ENCODE measurements around the gene GET4. TPM values are rescaled to one million over a fixed set of nuclear protein-coding genes. Genes with fewer than 3 reads are reported as not detected.

GET4 gene
- total and polyA plus RNA-seq, 2 of the 4 experiments (the other 2 are of a cell fraction) = 11.3 to 30.9 TPM

GRCh38 chr7:875476-876076 lies 778 bp upstream of the GET4 start:
- peaks cover 25% of the 10 kb centered on the region for H3K36me3 ChIP-seq (ENCODE audit: control insufficient read depth, insufficient read depth, low read length)
- no peak overlapping the region for H2BK120ac ChIP-seq (ENCODE audit: low read depth, low read length)
- 90% methylated on average over 2 of the region's 27 CpGs; no CpG with 5 or more reads in 1 of the 2 experiments for WGBS, 2 experiments (ENCODE audit: extremely low coverage in 2 of 2, insufficient read length in 1 of 2)
- peak overlapping the region; percentile 18; the same call in 1 of the 2 replicates for H3K4me3 ChIP-seq (ENCODE audit: insufficient read depth, low read depth, low read length)
- POLR2A ChIA-PET (ENCODE audit: unreplicated experiment) = no interaction called here
- H3K18ac ChIP-seq (ENCODE audit: low read depth, low read length) = no peak overlapping the region
- peaks cover 4 to 49% of the 10 kb centered on the region in 2 experiments; a peak in 3 of 4 replicates for H3K79me1 ChIP-seq (ENCODE audit: low read depth in 1 of 2, low read length in 2 of 2)
- H2BK20ac ChIP-seq (ENCODE audit: low read depth, low read length) = no peak overlapping the region
- peaks cover 22% of the 10 kb centered on the region for H4K20me1 ChIP-seq (ENCODE audit: insufficient read depth, low read length)
- H3K4me2 ChIP-seq (ENCODE audit: low read depth, low read length) = peak overlapping the region; percentile 58; the same call in 1 of the 2 replicates
- no peak overlapping the region for H3K23ac ChIP-seq (ENCODE audit: low read depth, low read length)
- H4K8ac ChIP-seq (ENCODE audit: low read depth in 2 of 2, low read length in 2 of 2) = peak overlapping the region; percentile 53 to 83; a peak in 2 of 4 replicates
- DNase-seq = no peak
- no peak overlapping the region for H2BK15ac ChIP-seq (ENCODE audit: low read depth, low read length)
- H3K9me1 ChIP-seq (ENCODE audit: insufficient read depth, low read length) = peaks cover 8% of the 10 kb centered on the region
- intact Hi-C loops (cut with micrococcal nuclease) (loop anchor here (10.0 kb wide), 1 partner anchor 361 kb away; the partner anchor contains the start of gene PDGFA), dilution Hi-C loops (cut with HindIII; ENCODE audit: low sequenced_read_pairs, unreplicated experiment) (no loop called here), in situ Hi-C loops (cut with MboI; ENCODE audit: low sequenced_read_pairs) (loop anchor here (10.0 kb wide), 1 partner anchor 341 kb away; no protein-coding TSS in a partner anchor)
- no peaks in the 10 kb centered on the region for H3K27me3 ChIP-seq (ENCODE audit: control insufficient read depth, insufficient read depth, low read length)
- H3K9me3 ChIP-seq (ENCODE audit: control insufficient read depth, insufficient read depth, low read length) = no peaks in the 10 kb centered on the region
- TF ChIP-seq MXI1 (IDR thresholded peaks at IDR 0.05; ENCODE audit: borderline replicate concordance, low read depth, low read length) (no peak), RCOR1 (IDR thresholded peaks at IDR 0.05; ENCODE audit: insufficient replicate concordance, low read length) (no peak), MAFK (IDR thresholded peaks at IDR 0.05; ENCODE audit: low read depth, low read length) (no peak), CTCF (conservative IDR thresholded peaks at IDR 0.05; ENCODE audit: low read depth, low read length) (no peak), BHLHE40 (IDR thresholded peaks at IDR 0.05; ENCODE audit: low read depth, low read length) (no peak), FOS (IDR thresholded peaks at IDR 0.05; ENCODE audit: low read depth, low read length) (no peak), RFX5 (IDR thresholded peaks at IDR 0.05; ENCODE audit: low read depth, low read length) (no peak), NFE2L2 (IDR thresholded peaks at IDR 0.05; ENCODE audit: low read depth, low read length) (no peak), SMC3 (IDR thresholded peaks at IDR 0.05; ENCODE audit: low read depth, low read length) (no peak), POLR2A (IDR thresholded peaks at IDR 0.05; ENCODE audit: low read depth, low read length) (no peak), MAZ (IDR thresholded peaks at IDR 0.05; ENCODE audit: borderline replicate concordance, low read depth, low read length) (no peak), ELK1 (IDR thresholded peaks at IDR 0.05; ENCODE audit: borderline replicate concordance, low read depth, low read length) (no peak), USF2 (IDR thresholded peaks at IDR 0.05; ENCODE audit: low read depth, low read length) (no peak)
- no peak overlapping the region for H3K56ac ChIP-seq (ENCODE audit: extremely low read depth, insufficient read depth, low read length)
- ATAC-seq (ENCODE audit: low read depth) = no peak
- peak overlapping the region; percentile 100 for H2AFZ ChIP-seq (replicated peaks; ENCODE audit: low read length, poor library complexity)
- no peak overlapping the region; the same call in 1 of the 2 replicates for H4K5ac ChIP-seq (ENCODE audit: low read depth, low read length)
- H4K91ac ChIP-seq (ENCODE audit: insufficient read depth, low read depth, low read length) = no peak overlapping the region
- BruUV-seq (replicated peaks) = no TSS peak
- H2AK9ac ChIP-seq (replicated peaks; ENCODE audit: low read depth, low read length, poor library complexity) = peak overlapping the region; percentile 53
- H3K4ac ChIP-seq (ENCODE audit: low read depth, low read length) = peak overlapping the region; percentile 55; the same call in 1 of the 2 replicates
- H3K27ac ChIP-seq (ENCODE audit: insufficient read depth, low read length) = peak overlapping the region; percentile 61
- no peak overlapping the region for H2BK5ac ChIP-seq (ENCODE audit: low read depth, low read length, poor library complexity, severe bottlenecking)
- H3K4me1 ChIP-seq (ENCODE audit: control insufficient read depth, insufficient read depth, low read length) = peaks cover 5% of the 10 kb centered on the region
- H3K14ac ChIP-seq (replicated peaks; ENCODE audit: low read depth, low read length) = no peak overlapping the region
- H2AK5ac ChIP-seq (ENCODE audit: low read depth, low read length) = peak overlapping the region; percentile 77
- no peak overlapping the region for H3K9ac ChIP-seq (ENCODE audit: low read depth, low read length)
- CTCF ChIA-PET = no interaction called here

All from IMR-90 (cell line).